SK-N-SH (cell line): ENCODE results near the gene LRIG1. TPM values are rescaled to one million over a fixed set of nuclear protein-coding genes. Genes with fewer than 3 reads are reported as not detected.

Experiments
- CTCF ChIA-PET: fragments of 300-600, 350-600 bp; formaldehyde crosslinking; extraction: SDS; loops from one replicate; lab custom pipeline; 2021; lab: Yijun Ruan, JAX
- POLR2A ChIA-PET: fragments of 350-600 bp; sonication (Branson Sonifier 250); formaldehyde crosslinking; extraction: SDS; loops from one replicate; lab custom pipeline; 2020; ENCODE audit warnings: antibody characterized with exemption, inconsistent platforms; lab: Yijun Ruan, JAX
- DNase-seq: peaks from one replicate; pipeline ENCODE4 v3.0.0; 2012
- H2AFZ ChIP-seq: fragments of 200-600 bp; sonication (generic); 2 replicates; pipeline ENCODE4 v1.8.1; 2016; ENCODE audit warnings: antibody characterized with exemption, mild to moderate bottlenecking, low read depth
- H3F3A ChIP-seq: fragments of 200-600 bp; sonication (generic); replicated peaks from 2 replicates; pipeline ENCODE3; 2016; ENCODE audit warnings: antibody characterized with exemption, mild to moderate bottlenecking; ENCODE audit not compliant: insufficient read depth
- H3K27ac ChIP-seq, 2 experiments: fragments of 200-500 bp in 1 of 2; fragments of 200-600 bp in 1 of 2; sonication (Bioruptor generic) in 1 of 2; sonication (generic), shearing (Covaris generic) in 1 of 2; 2 replicates each; pipeline versions ENCODE4 v1.5.1 to v1.6.1; 2014 to 2016; ENCODE audit warnings: low read depth in 2 of 2, inconsistent platforms in 1 of 2, low read length in 1 of 2, mild to moderate bottlenecking in 1 of 2, mixed read lengths in 1 of 2
- H3K27me3 ChIP-seq: fragments of 200-600 bp; sonication (generic), shearing (Covaris generic); 2 replicates; pipeline ENCODE4 v1.6.1; 2016; ENCODE audit warnings: mixed run types; ENCODE audit not compliant: insufficient read depth
- H3K36me3 ChIP-seq, 2 experiments: fragments of 200-500 bp in 1 of 2; fragments of 200-600 bp in 1 of 2; sonication (Bioruptor generic) in 1 of 2; sonication (generic) in 1 of 2; replicated peaks in 1 of 2; 2 replicates each; pipeline versions ENCODE3 to v1.5.1; 2014 to 2016; ENCODE audit warnings: low read length in 1 of 2, mild to moderate bottlenecking in 1 of 2; ENCODE audit not compliant: insufficient read depth in 2 of 2, control insufficient read depth in 1 of 2
- H3K4me1 ChIP-seq, 2 experiments: fragments of 200-500 bp in 1 of 2; fragments of 200-600 bp in 1 of 2; sonication (Bioruptor generic) in 1 of 2; sonication (generic), shearing (Covaris generic) in 1 of 2; 2 replicates each; pipeline versions ENCODE4 v1.5.1 to v1.6.1; 2014 to 2016; ENCODE audit warnings: low read depth in 1 of 2, low read length in 1 of 2, mixed run types in 1 of 2; ENCODE audit not compliant: insufficient read depth in 2 of 2, control insufficient read depth in 1 of 2
- H3K4me2 ChIP-seq: fragments of 200-600 bp; sonication (generic), shearing (Covaris generic); 2 replicates; pipeline ENCODE4 v1.6.1; 2017; ENCODE audit warnings: mixed run types
- H3K4me3 ChIP-seq, 2 experiments: fragments of 200-500 bp in 1 of 2; fragments of 200-600 bp in 1 of 2; sonication (Bioruptor generic) in 1 of 2; sonication (generic), shearing (Covaris generic) in 1 of 2; 2 replicates each; pipeline versions ENCODE4 v1.5.1 to v1.8.1; 2014 to 2016; ENCODE audit warnings: low read depth in 2 of 2, inconsistent platforms in 1 of 2, low read length in 1 of 2, mild to moderate bottlenecking in 1 of 2, mixed read lengths in 1 of 2, moderate library complexity in 1 of 2
- H3K79me2 ChIP-seq: fragments of 200-600 bp; sonication (generic); 2 replicates; pipeline ENCODE4 v1.8.1; 2017; ENCODE audit warnings: mild to moderate bottlenecking; ENCODE audit not compliant: insufficient read depth
- H3K9ac ChIP-seq: fragments of 200-600 bp; sonication (generic); 2 replicates; pipeline ENCODE4 v1.6.1; 2017; ENCODE audit warnings: mixed run types
- H3K9me2 ChIP-seq: fragments of 200-600 bp; sonication (generic); 2 replicates; pipeline ENCODE4 v1.6.1; 2017; ENCODE audit warnings: mixed run types
- H3K9me3 ChIP-seq: fragments of 200-600 bp; sonication (generic); 2 replicates; pipeline ENCODE4 v1.6.1; 2017; ENCODE audit warnings: mixed run types, mild to moderate bottlenecking, moderate library complexity
- H4K20me1 ChIP-seq: fragments of 200-600 bp; sonication (generic); 2 replicates; pipeline ENCODE4 v1.6.1; 2017; ENCODE audit warnings: mild to moderate bottlenecking, mixed run types; ENCODE audit not compliant: insufficient read depth
- CHD2 ChIP-seq: fragments of 150-350 bp; IDR thresholded peaks from 2 replicates; pipeline ENCODE4 v1.6.1; 2018; ENCODE audit warnings: low read length; ENCODE audit not compliant: partially characterized antibody
- CTCF ChIP-seq: fragments of 200-600 bp; sonication (generic); IDR thresholded peaks from 2 replicates; pipeline ENCODE4 v1.6.1; 2017; ENCODE audit warnings: antibody characterized with exemption, mild to moderate bottlenecking, moderate library complexity
- ELF1 ChIP-seq: IDR thresholded peaks from 2 replicates; pipeline ENCODE4 v1.4.0; 2012
- GATA2 ChIP-seq: sonication (generic); formaldehyde crosslinking; IDR thresholded peaks from 2 replicates; pipeline ENCODE4 v1.5.0; 2020; ENCODE audit warnings: mild to moderate bottlenecking, missing genetic modification reagents
- MAX ChIP-seq: IDR thresholded peaks from 2 replicates; pipeline ENCODE4 v1.4.0; 2012; ENCODE audit warnings: low read depth
- MEF2A ChIP-seq: IDR thresholded peaks from 2 replicates; pipeline ENCODE4 v1.4.0; 2012; ENCODE audit warnings: low read depth, borderline replicate concordance
- MXI1 ChIP-seq: IDR thresholded peaks from 2 replicates; pipeline ENCODE4 v1.6.1; 2012; ENCODE audit warnings: mild to moderate bottlenecking, low read depth, low read length, improper control_type of control experiment
- POLR2AphosphoS5 ChIP-seq: IDR thresholded peaks from 2 replicates; pipeline ENCODE4 v1.6.1; 2012; ENCODE audit warnings: low read depth, low read length
- REST ChIP-seq: IDR thresholded peaks from 2 replicates; pipeline ENCODE4 v1.6.1; 2012; ENCODE audit warnings: mild to moderate bottlenecking, low read depth, low read length, moderate library complexity
- RFX5 ChIP-seq: IDR thresholded peaks from 2 replicates; pipeline ENCODE4 v1.6.1; 2012; ENCODE audit warnings: mild to moderate bottlenecking, improper control_type of control experiment, low read length
- TAF1 ChIP-seq: IDR thresholded peaks from 2 replicates; pipeline ENCODE4 v1.6.1; 2012; ENCODE audit warnings: low read depth, mild to moderate bottlenecking, low read length, moderate library complexity, borderline replicate concordance
- TEAD4 ChIP-seq: IDR thresholded peaks from 2 replicates; pipeline ENCODE4 v1.4.0; 2012; ENCODE audit warnings: mild to moderate bottlenecking, borderline replicate concordance; ENCODE audit not compliant: insufficient read depth
- YY1 ChIP-seq: IDR thresholded peaks from 2 replicates; pipeline ENCODE4 v1.4.0; 2012; ENCODE audit warnings: low read depth, mild to moderate bottlenecking
- ZBTB33 ChIP-seq: IDR thresholded peaks from 2 replicates; pipeline ENCODE4 v1.4.0; 2012; ENCODE audit warnings: low read depth, borderline replicate concordance
- WGBS: methylation state at CpG from one replicate; pipeline ENCODE4 v1.1.6; 2017; ENCODE audit warnings: low lambda C conversion rate; 5-methylcytosine and 5-hydroxymethylcytosine counted together
- polyA plus RNA-seq, 3 experiments: library from polyadenylated mRNA; depleted of rRNA; stranded (reverse); fragments of >200 nt; gene quantifications; 2 replicates each; pipeline ENCODE4 v1.2.3, GENCODE V29; 2012

Gene LRIG1
- polyA plus RNA-seq, 1 of the 3 experiments (the other 2 are of a cell fraction), result 1.7 TPM

GRCh38 chr3:66439666-66440344 lies 61.0 kb downstream of the LRIG1 start (continued):
- TF ChIP-seq TEAD4, result no peak
- TF ChIP-seq ELF1, result no peak
- no peak for TF ChIP-seq RFX5
- no peak for TF ChIP-seq ZBTB33
- TF ChIP-seq CTCF, result no peak
- TF ChIP-seq TAF1, result no peak
- TF ChIP-seq, all 33 proteins: peak for 0

GRCh38 chr3:66438046-66438445 lies 62.8 kb downstream of the LRIG1 start:
- 80% methylated on average over 1 of the region's 4 CpGs for WGBS

GRCh38 chr3:66437341-66437929 lies 63.4 kb downstream of the LRIG1 start:
- H3K9me2 ChIP-seq, result no peaks in the 10 kb centered on the region
- DNase-seq, result no peak
- H3K4me2 ChIP-seq, result no peak overlapping the region
- no peaks in the 10 kb centered on the region; the same call in 1 of the 2 replicates for H3K27me3 ChIP-seq
- H3K9ac ChIP-seq, result no peak overlapping the region
- H2AFZ ChIP-seq, result no peak overlapping the region
- ChIA-PET CTCF (interaction anchor here (1.3 kb wide), 1 partner anchor 29 kb away, joined by 4 read pairs; no protein-coding TSS in a partner anchor), POLR2A (no interaction called here)
- no peaks in the 10 kb centered on the region for H4K20me1 ChIP-seq
- no peak overlapping the region for H3K27ac ChIP-seq
- WGBS, result 80% methylated on average over 7 of the region's 7 CpGs
- peaks cover 0 to 14% of the 10 kb centered on the region in 2 experiments; a peak in 2 of 4 replicates for H3K4me1 ChIP-seq
- no peaks in the 10 kb centered on the region for H3K9me3 ChIP-seq
- no peak overlapping the region for H3K4me3 ChIP-seq
- H3K79me2 ChIP-seq, result no peaks in the 10 kb centered on the region
- H3F3A ChIP-seq, result no peaks in the 10 kb centered on the region
- no peaks in the 10 kb centered on the region for H3K36me3 ChIP-seq
- TF ChIP-seq RFX5 (no peak), GATA2 (no peak), REST (no peak), MEF2A (no peak), POLR2AphosphoS5 (no peak), CHD2 (no peak), TEAD4 (no peak), ELF1 (no peak), MXI1 (no peak), YY1 (no peak)

More at GRCh38 chr3:66438046-66438445, 62.8 kb downstream of the LRIG1 start:
- Histone ChIP-seq H3K79me2 (no peaks in the 10 kb centered on the region), H2AFZ (no peak overlapping the region), H3K9ac (no peak overlapping the region), H3K9me3 (no peaks in the 10 kb centered on the region), H3K27me3 (no peaks in the 10 kb centered on the region; the same call in 1 of the 2 replicates), H3K4me1 (peaks cover 0 to 16% of the 10 kb centered on the region in 2 experiments; a peak in 2 of 4 replicates), H3K27ac (no peak overlapping the region), H3K9me2 (no peaks in the 10 kb centered on the region), H3K4me3 (no peak overlapping the region), H4K20me1 (no peaks in the 10 kb centered on the region), H3F3A (no peaks in the 10 kb centered on the region), H3K36me3 (no peaks in the 10 kb centered on the region), H3K4me2 (no peak overlapping the region)
- ChIA-PET POLR2A (no interaction called here), CTCF (interaction anchor here (1.3 kb wide), 1 partner anchor 30 kb away, joined by 4 read pairs; no protein-coding TSS in a partner anchor)
- no peak for TF ChIP-seq MAX
- no peak for DNase-seq
